Fibroblast of lung (primary cell): ENCODE data around the gene ATP10A. TPM values are rescaled to one million over a fixed set of nuclear protein-coding genes. Genes with fewer than 3 reads are reported as not detected.
"Not testable (repeated sequence)": the region's sequence is repeated elsewhere in the genome, so short reads cannot be mapped to it uniquely, and the experiment has no call there.

Experiments
- DNase-seq, 2 donors: peaks; one replicate each; pipeline versions ENCODE4 v3.0.0 to v3.0.0-alpha.2; 2010; ENCODE audit warnings: low read depth in 2 of 2
- H2AFZ ChIP-seq: 2 replicates; pipeline ENCODE4 v1.5.1; 2012; ENCODE audit warnings: low read length, control low read depth, inconsistent platforms
- H3K27ac ChIP-seq: 2 replicates; pipeline ENCODE4 v1.5.1; 2011; ENCODE audit warnings: low read length, control low read depth; ENCODE audit not compliant: insufficient read depth
- H3K27me3 ChIP-seq: 2 replicates; pipeline ENCODE4 v1.5.1; 2011; ENCODE audit warnings: mild to moderate bottlenecking, low read length; ENCODE audit not compliant: control insufficient read depth, insufficient read depth
- H3K36me3 ChIP-seq: 2 replicates; pipeline ENCODE4 v1.5.1; 2011; ENCODE audit warnings: low read length; ENCODE audit not compliant: control insufficient read depth, insufficient read depth
- H3K4me1 ChIP-seq: 2 replicates; pipeline ENCODE4 v1.5.1; 2011; ENCODE audit warnings: low read length; ENCODE audit not compliant: control insufficient read depth, insufficient read depth; ENCODE audit errors: extremely low read depth
- H3K4me2 ChIP-seq: 2 replicates; pipeline ENCODE4 v1.5.1; 2011; ENCODE audit warnings: low read length, control low read depth; ENCODE audit not compliant: insufficient read depth; ENCODE audit errors: extremely low read depth
- H3K4me3 ChIP-seq, 4 experiments: fragments of 200-600 bp in 1 of 4; sonication (generic) in 1 of 4; replicated peaks in 1 of 4; 2 replicates each; pipeline ENCODE4 v1.5.1; 2011 to 2016; ENCODE audit warnings: low read length in 4 of 4, low read depth in 3 of 4, mild to moderate bottlenecking in 3 of 4, control low read depth in 2 of 4, inconsistent platforms in 1 of 4, mixed read lengths in 1 of 4; ENCODE audit not compliant: insufficient read depth in 1 of 4; ENCODE audit errors: control extremely low read depth in 1 of 4
- H3K79me2 ChIP-seq: 2 replicates; pipeline ENCODE4 v1.5.1; 2012; ENCODE audit warnings: mild to moderate bottlenecking, low read length, inconsistent platforms; ENCODE audit not compliant: control insufficient read depth, insufficient read depth
- H3K9ac ChIP-seq: 2 replicates; pipeline ENCODE4 v1.5.1; 2011; ENCODE audit warnings: mild to moderate bottlenecking, low read length, control low read depth; ENCODE audit not compliant: insufficient read depth
- H3K9me3 ChIP-seq: 2 replicates; pipeline ENCODE4 v1.5.1; 2012; ENCODE audit warnings: low read depth, low read length; ENCODE audit not compliant: control insufficient read depth, insufficient read depth
- H4K20me1 ChIP-seq: 2 replicates; pipeline ENCODE4 v1.5.1; 2011; ENCODE audit warnings: low read length; ENCODE audit not compliant: control insufficient read depth, insufficient read depth; ENCODE audit errors: extremely low read depth
- CTCF ChIP-seq, 2 donors: IDR thresholded peaks in 1 of 2; conservative IDR thresholded peaks in 1 of 2; 1 replicate in 1 of 2; 2 replicates in 1 of 2; pipeline ENCODE4 v1.5.1; 2011 to 2012; ENCODE audit warnings: low read length in 2 of 2, control low read depth in 1 of 2, inconsistent platforms in 1 of 2, low read depth in 1 of 2, mild to moderate bottlenecking in 1 of 2
- EZH2 ChIP-seq: IDR thresholded peaks from 2 replicates; pipeline ENCODE4 v1.5.1; 2012; ENCODE audit warnings: low read length, control low read depth, mild to moderate bottlenecking; ENCODE audit errors: missing control alignments
- polyA plus RNA-seq, 2 donors: library from polyadenylated mRNA; depleted of rRNA in 1 of 2; stranded (reverse) in 1 of 2; unstranded in 1 of 2; fragments of >200 nt; gene quantifications; 2 replicates each; pipeline ENCODE4 v1.2.1, GENCODE V29; 2011 to 2012; ENCODE audit warnings: missing spikeins in 1 of 2
- total RNA-seq: library from RNA; depleted of rRNA; stranded (reverse); fragments of >200 nt; gene quantifications from 2 replicates; pipeline ENCODE4 v1.2.1, GENCODE V29; 2014

ATP10A gene
- total and polyA plus RNA-seq, 2 donors (not counting 1 experiment from before 2014, with no cell fraction given), result 12.7 to 13.8 TPM

- H3K4me1 ChIP-seq, result peaks cover 8% of the 10 kb centered on the region
- no peak overlapping the region for H3K9ac ChIP-seq
- no peaks in the 10 kb centered on the region for H3K79me2 ChIP-seq
- H3K36me3 ChIP-seq, result no peaks in the 10 kb centered on the region
- no peaks in the 10 kb centered on the region for H4K20me1 ChIP-seq
- H3K27ac ChIP-seq, result no peak overlapping the region
- no peak for DNase-seq
- no peak overlapping the region for H3K4me3 ChIP-seq
- no peaks in the 10 kb centered on the region for H3K27me3 ChIP-seq
- no peaks in the 10 kb centered on the region for H3K9me3 ChIP-seq
- H3K4me2 ChIP-seq, result no peak overlapping the region
- H2AFZ ChIP-seq, result no peak overlapping the region
- TF ChIP-seq EZH2 (no peak), CTCF (conservative IDR thresholded peaks at IDR 0.05 in 1 of 2, IDR thresholded peaks at IDR 0.05 in 1 of 2; ENCODE audit: low read depth in 1 of 2, low read length in 2 of 2) (no peak)
Measured at GRCh38 chr15:25773248-25773647, 89.9 kb downstream of the ATP10A start.

- H3K36me3 ChIP-seq, result no peaks in the 10 kb centered on the region
- H3K27me3 ChIP-seq, result no peaks in the 10 kb centered on the region
- H3K9me3 ChIP-seq, result no peaks in the 10 kb centered on the region
- no peaks in the 10 kb centered on the region for H3K79me2 ChIP-seq
- no peak overlapping the region for H2AFZ ChIP-seq
- H4K20me1 ChIP-seq, result no peaks in the 10 kb centered on the region
- H3K4me1 ChIP-seq, result peaks cover 8% of the 10 kb centered on the region
- no peak overlapping the region for H3K27ac ChIP-seq
- H3K9ac ChIP-seq, result no peak overlapping the region
- H3K4me3 ChIP-seq, result no peak overlapping the region
- TF ChIP-seq EZH2, result no peak
- no peak for TF ChIP-seq CTCF (conservative IDR thresholded peaks at IDR 0.05 in 1 of 2, IDR thresholded peaks at IDR 0.05 in 1 of 2; ENCODE audit: low read depth in 1 of 2, low read length in 2 of 2)
- H3K4me2 ChIP-seq, result no peak overlapping the region
- no peak for DNase-seq
Measured at GRCh38 chr15:25772500-25772899, 90.6 kb downstream of the ATP10A start.

GRCh38 chr15:25771736-25772135, 91.4 kb downstream of the ATP10A start:
- not testable (repeated sequence) for H3K27ac ChIP-seq, DNase-seq, H2AFZ ChIP-seq, H3K36me3 ChIP-seq, H3K9me3 ChIP-seq, H3K4me3 ChIP-seq, H3K4me2 ChIP-seq, H3K4me1 ChIP-seq, H3K79me2 ChIP-seq, H3K27me3 ChIP-seq, H3K9ac ChIP-seq, H4K20me1 ChIP-seq

GRCh38 chr15:25771338-25771706, 91.8 kb downstream of the ATP10A start:
- Histone ChIP-seq H3K4me1 (peaks cover 8% of the 10 kb centered on the region), H2AFZ (no peak overlapping the region), H4K20me1 (no peaks in the 10 kb centered on the region), H3K27ac (no peak overlapping the region), H3K36me3 (no peaks in the 10 kb centered on the region), H3K4me2 (no peak overlapping the region), H3K79me2 (no peaks in the 10 kb centered on the region), H3K27me3 (no peaks in the 10 kb centered on the region), H3K4me3 (no peak overlapping the region), H3K9ac (no peak overlapping the region), H3K9me3 (no peaks in the 10 kb centered on the region)
- TF ChIP-seq EZH2 (no peak), CTCF (conservative IDR thresholded peaks at IDR 0.05 in 1 of 2, IDR thresholded peaks at IDR 0.05 in 1 of 2; ENCODE audit: low read depth in 1 of 2, low read length in 2 of 2) (no peak)
- DNase-seq, result peak in 1 of 2 donors; percentile 33
